AG09319 (cell line): ENCODE data around the gene PIGU.

Source experiments
- DNase-seq: peaks from one replicate; pipeline ENCODE4 v3.0.0-alpha.2; 2010; ENCODE audit warnings: low read depth; ENCODE audit errors: extremely low read depth
- TF ChIP-seq, protein P1 (sequence below): IDR thresholded peaks from 2 replicates; pipeline ENCODE4 v1.5.1; 2011; ENCODE audit warnings: low read depth, mild to moderate bottlenecking, inconsistent platforms, low read length, moderate library complexity

PIGU gene

DNA sequence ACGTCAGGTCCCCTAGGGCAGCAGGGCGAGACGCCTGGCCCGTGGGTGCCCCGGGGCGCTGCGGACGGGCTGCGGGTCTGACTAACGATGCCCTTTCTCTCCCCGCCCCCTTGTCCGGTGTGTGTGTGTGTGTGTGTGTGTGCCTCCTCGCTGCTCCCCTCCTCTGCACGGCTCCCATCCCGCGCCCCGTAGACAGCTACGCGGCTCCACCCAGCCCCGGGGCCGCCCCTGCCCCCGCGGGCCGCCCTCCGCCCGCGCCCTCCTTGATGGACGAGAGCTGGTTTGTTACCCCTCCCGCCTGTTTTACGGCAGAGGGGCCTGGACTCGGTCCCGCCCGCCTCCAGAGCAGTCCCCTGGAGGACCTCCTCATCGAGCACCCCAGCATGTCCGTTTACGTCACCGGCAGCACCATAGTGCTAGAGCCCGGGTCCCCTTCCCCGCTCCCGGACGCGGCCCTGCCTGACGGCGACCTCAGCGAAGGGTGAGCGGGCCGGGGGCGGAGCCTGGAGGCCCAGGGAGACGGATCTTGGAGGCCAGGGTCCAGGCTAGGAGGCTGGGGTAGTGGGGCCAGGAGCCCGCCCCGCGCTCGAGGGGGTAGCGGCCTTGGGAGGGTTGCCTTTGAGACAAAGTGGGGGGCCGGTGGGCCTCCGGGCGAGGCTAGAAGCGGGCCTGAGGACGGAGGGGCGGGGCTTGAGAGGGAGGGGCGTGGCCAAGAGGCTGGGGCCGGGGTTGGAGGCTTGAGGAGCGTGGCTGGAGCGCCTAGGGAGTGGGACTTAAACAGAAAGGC lies 32.3 kb upstream of the PIGU start:
- DNase-seq, result peak; percentile 52
- TF ChIP-seq, protein P1, sequence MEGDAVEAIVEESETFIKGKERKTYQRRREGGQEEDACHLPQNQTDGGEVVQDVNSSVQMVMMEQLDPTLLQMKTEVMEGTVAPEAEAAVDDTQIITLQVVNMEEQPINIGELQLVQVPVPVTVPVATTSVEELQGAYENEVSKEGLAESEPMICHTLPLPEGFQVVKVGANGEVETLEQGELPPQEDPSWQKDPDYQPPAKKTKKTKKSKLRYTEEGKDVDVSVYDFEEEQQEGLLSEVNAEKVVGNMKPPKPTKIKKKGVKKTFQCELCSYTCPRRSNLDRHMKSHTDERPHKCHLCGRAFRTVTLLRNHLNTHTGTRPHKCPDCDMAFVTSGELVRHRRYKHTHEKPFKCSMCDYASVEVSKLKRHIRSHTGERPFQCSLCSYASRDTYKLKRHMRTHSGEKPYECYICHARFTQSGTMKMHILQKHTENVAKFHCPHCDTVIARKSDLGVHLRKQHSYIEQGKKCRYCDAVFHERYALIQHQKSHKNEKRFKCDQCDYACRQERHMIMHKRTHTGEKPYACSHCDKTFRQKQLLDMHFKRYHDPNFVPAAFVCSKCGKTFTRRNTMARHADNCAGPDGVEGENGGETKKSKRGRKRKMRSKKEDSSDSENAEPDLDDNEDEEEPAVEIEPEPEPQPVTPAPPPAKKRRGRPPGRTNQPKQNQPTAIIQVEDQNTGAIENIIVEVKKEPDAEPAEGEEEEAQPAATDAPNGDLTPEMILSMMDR, result no peak

- TF ChIP-seq, protein P1, result peak; percentile 62
- no peak for DNase-seq
These were observed 31.7 kb upstream of the PIGU start for GRCh38 chr20:34708621-34709043.

DNA sequence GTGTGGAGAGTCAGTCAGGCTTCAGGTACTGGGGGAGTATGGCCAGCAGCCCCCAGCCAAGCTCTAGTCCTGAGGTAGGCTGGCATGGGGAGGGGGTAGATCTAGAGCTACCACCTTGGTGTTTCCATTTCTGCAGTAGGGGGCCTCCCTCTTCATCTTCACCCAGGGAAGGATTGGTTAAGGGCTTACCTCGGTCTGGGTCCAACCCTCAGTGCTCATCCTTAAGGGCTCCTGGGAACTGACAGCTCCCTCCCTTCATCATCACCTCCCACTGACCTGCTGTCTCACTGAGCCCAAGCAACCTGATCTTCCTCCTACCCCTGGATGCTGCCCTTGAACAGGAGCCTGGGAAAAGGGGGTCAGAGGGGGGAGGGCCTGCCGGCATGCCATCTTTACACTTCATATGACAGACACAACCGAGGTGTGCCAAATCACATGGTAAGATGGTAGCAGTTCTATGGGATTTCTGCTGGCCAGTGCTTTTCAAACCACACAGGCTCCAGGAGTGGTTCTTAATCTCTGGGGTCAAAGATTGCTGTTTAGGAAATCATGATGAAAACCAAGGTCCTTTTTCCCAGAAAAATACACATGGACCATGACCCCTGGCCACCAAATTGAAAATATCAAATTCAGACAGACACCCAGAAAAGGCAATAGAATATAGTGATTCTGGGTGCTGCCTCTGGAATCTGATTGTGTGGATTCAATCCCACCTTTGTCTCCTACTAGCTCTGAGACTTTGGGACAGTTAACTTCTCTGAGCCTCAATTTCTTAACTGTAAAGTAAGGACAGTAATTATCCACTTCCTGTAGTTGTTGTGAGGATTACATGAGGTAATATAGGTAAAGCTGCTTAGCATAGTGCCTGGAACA lies 30.3 kb upstream of the PIGU start:
- TF ChIP-seq, protein P1, result no peak
- no peak for DNase-seq

GRCh38 chr20:34706302-34706875 lies 29.5 kb upstream of the PIGU start:
- TF ChIP-seq, protein P1, result no peak
- DNase-seq, result no peak

DNA sequence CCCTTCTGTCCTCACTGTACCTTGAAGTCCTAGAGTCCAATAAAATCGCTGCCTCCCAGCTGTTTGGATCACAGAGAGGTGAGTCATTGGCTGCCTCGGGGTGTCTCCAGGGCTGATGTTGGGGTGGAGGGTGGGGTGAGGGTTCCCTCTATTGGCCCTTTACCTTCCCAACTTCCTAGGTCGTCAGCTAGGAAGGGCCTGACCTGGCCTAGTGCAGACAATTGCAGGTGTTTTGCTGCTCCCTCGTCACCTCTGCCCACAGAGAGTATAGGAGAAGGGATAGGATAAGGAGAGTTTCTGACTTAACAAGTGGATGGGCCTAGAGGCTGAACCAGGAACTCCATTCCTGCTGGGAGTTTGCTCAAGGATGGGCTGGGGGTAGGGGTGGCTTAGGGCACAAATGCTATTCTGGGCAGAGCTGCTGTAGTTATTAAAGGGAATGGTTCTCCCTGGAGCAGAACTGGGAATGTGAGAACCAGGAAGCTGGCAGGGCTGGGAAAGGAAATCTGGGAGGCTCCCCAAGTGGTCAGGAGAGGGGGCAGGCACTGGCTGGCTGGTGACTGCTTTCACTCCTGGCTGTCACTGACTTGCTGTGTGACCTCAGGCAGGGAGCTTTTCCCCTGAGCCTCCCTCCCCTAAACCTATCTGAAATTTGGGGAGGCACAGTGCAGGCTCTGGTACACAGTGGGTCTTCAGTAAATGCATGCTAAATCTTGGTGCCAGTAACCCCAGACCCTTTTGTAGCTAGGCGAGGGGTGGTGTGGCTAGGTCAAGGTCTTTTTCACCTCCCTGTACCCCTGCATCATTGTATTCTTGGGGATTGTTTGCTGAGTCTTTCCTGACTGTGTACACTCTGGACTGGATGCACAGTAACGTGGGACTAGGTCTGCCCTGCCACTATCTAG lies 28.8 kb upstream of the PIGU start:
- DNase-seq, result no peak
- TF ChIP-seq, protein P1, result no peak; the same call in 1 of the 2 replicates

DNA sequence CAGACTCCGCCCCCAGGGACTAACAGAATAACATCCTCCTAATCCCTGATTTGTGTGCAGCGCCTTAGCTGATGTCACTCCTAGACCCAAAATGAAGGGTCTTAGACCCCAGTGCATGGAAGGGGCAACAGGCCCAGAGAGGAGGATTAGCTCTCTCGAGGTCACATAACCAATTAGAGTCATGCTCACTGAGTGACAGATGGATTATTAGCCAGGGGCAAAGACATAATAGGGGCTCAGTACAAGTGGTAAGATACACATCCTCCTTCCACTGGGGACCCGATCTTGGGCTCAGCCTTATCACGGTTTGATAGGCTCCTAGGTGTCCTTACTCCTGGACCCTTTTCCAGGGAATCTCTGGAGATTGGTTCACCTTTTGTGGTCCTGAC lies 28.1 kb upstream of the PIGU start:
- DNase-seq, result no peak
- TF ChIP-seq, protein P1, result no peak
